T-helper 2 cell treated with Interferon-gamma antibody and Interleukin-4, amounts not matched to agents 5 μg/mL and 100 μg/mL, for 36 hours (primary cell): ENCODE data around the gene CTSD.
A peak's percentile ranks its signal among the peaks of the same experiment; 100 is the strongest.

ENCODE experiments used
- DNase-seq: peaks from one replicate; pipeline ENCODE4 v3.0.0; 2021; ENCODE audit warnings: low spot score
- H3K27ac Mint-ChIP-seq: one replicate; pipeline ENCODE4 v1.8.0; 2021; ENCODE audit warnings: mild to moderate bottlenecking, mixed read lengths
- H3K27me3 Mint-ChIP-seq: one replicate; pipeline ENCODE4 v1.8.0; 2021; ENCODE audit warnings: low read depth, mixed read lengths
- H3K36me3 Mint-ChIP-seq: one replicate; pipeline ENCODE4 v1.8.0; 2021; ENCODE audit warnings: low read depth, mixed read lengths
- H3K4me1 Mint-ChIP-seq: one replicate; pipeline ENCODE4 v1.8.0; 2021; ENCODE audit warnings: low read depth, mixed read lengths
- H3K4me3 Mint-ChIP-seq: one replicate; pipeline ENCODE4 v1.8.0; 2022; ENCODE audit warnings: mild to moderate bottlenecking, moderate library complexity, mixed read lengths
- H3K9me3 Mint-ChIP-seq: one replicate; pipeline ENCODE4 v1.8.0; 2021; ENCODE audit warnings: mixed read lengths

The CTSD gene

GRCh38 chr11:1778141-1778911 is 14.6 kb upstream of the CTSD start:
- Mint-ChIP-seq H3K27ac (no peak overlapping the region), H3K27me3 (no peaks in the 10 kb centered on the region), H3K4me3 (no peak overlapping the region), H3K9me3 (no peaks in the 10 kb centered on the region), H3K4me1 (peaks cover 3% of the 10 kb centered on the region), H3K36me3 (no peaks in the 10 kb centered on the region)
- no peak for DNase-seq

GRCh38 chr11:1777737-1778136 is 14.0 kb upstream of the CTSD start:
- peaks cover 5% of the 10 kb centered on the region for H3K4me1 Mint-ChIP-seq
- no peaks in the 10 kb centered on the region for H3K27me3 Mint-ChIP-seq
- no peak overlapping the region for H3K27ac Mint-ChIP-seq
- no peak overlapping the region for H3K4me3 Mint-ChIP-seq
- DNase-seq: no peak
- no peaks in the 10 kb centered on the region for H3K36me3 Mint-ChIP-seq
- H3K9me3 Mint-ChIP-seq: no peaks in the 10 kb centered on the region

GRCh38 chr11:1776944-1777715 is 13.4 kb upstream of the CTSD start:
- Mint-ChIP-seq H3K4me1 (peaks cover 10% of the 10 kb centered on the region), H3K4me3 (no peak overlapping the region), H3K27ac (no peak overlapping the region), H3K9me3 (no peaks in the 10 kb centered on the region), H3K36me3 (no peaks in the 10 kb centered on the region), H3K27me3 (no peaks in the 10 kb centered on the region)
- no peak for DNase-seq

GRCh38 chr11:1776331-1776851 is 12.7 kb upstream of the CTSD start:
- Mint-ChIP-seq H3K27ac (no peak overlapping the region), H3K4me3 (no peak overlapping the region), H3K27me3 (no peaks in the 10 kb centered on the region), H3K9me3 (no peaks in the 10 kb centered on the region), H3K4me1 (peaks cover 16% of the 10 kb centered on the region), H3K36me3 (no peaks in the 10 kb centered on the region)
- no peak for DNase-seq

GRCh38 chr11:1774886-1775285 is 11.2 kb upstream of the CTSD start:
- H3K4me1 Mint-ChIP-seq: peaks cover 18% of the 10 kb centered on the region
- no peaks in the 10 kb centered on the region for H3K36me3 Mint-ChIP-seq
- H3K4me3 Mint-ChIP-seq: no peak overlapping the region
- no peak for DNase-seq
- no peak overlapping the region for H3K27ac Mint-ChIP-seq
- no peaks in the 10 kb centered on the region for H3K27me3 Mint-ChIP-seq
- H3K9me3 Mint-ChIP-seq: no peaks in the 10 kb centered on the region

GRCh38 chr11:1773994-1774550 is 10.3 kb upstream of the CTSD start:
- H3K27me3 Mint-ChIP-seq: no peaks in the 10 kb centered on the region
- peaks cover 20% of the 10 kb centered on the region for H3K4me1 Mint-ChIP-seq
- H3K4me3 Mint-ChIP-seq: no peak overlapping the region
- H3K27ac Mint-ChIP-seq: peak overlapping the region; percentile 8
- no peaks in the 10 kb centered on the region for H3K9me3 Mint-ChIP-seq
- no peaks in the 10 kb centered on the region for H3K36me3 Mint-ChIP-seq
- no peak for DNase-seq

- Mint-ChIP-seq H3K36me3 (no peaks in the 10 kb centered on the region), H3K4me1 (peaks cover 23% of the 10 kb centered on the region), H3K27me3 (no peaks in the 10 kb centered on the region), H3K4me3 (no peak overlapping the region), H3K9me3 (no peaks in the 10 kb centered on the region), H3K27ac (peak overlapping the region; percentile 65)
- no peak for DNase-seq
Observed at GRCh38 chr11:1773131-1773993, 9.6 kb upstream of the CTSD start.

GRCh38 chr11:1772270-1773130 is 8.8 kb upstream of the CTSD start:
- Mint-ChIP-seq H3K4me3 (peak overlapping the region; percentile 72), H3K27me3 (no peaks in the 10 kb centered on the region), H3K36me3 (no peaks in the 10 kb centered on the region), H3K4me1 (peaks cover 23% of the 10 kb centered on the region), H3K9me3 (no peaks in the 10 kb centered on the region), H3K27ac (peak overlapping the region; percentile 92)
- peak; percentile 60 for DNase-seq

- Mint-ChIP-seq H3K4me1 (peaks cover 23% of the 10 kb centered on the region), H3K4me3 (peak overlapping the region; percentile 72), H3K36me3 (no peaks in the 10 kb centered on the region), H3K27me3 (no peaks in the 10 kb centered on the region), H3K9me3 (no peaks in the 10 kb centered on the region), H3K27ac (peak overlapping the region; percentile 92)
- DNase-seq: no peak
Observed at GRCh38 chr11:1771700-1772099, 8.0 kb upstream of the CTSD start.

GRCh38 chr11:1771273-1771672 is 7.5 kb upstream of the CTSD start:
- Mint-ChIP-seq H3K4me1 (peaks cover 23% of the 10 kb centered on the region), H3K27me3 (no peaks in the 10 kb centered on the region), H3K27ac (no peak overlapping the region), H3K36me3 (no peaks in the 10 kb centered on the region), H3K9me3 (no peaks in the 10 kb centered on the region), H3K4me3 (no peak overlapping the region)
- no peak for DNase-seq

GRCh38 chr11:1770528-1770927 is 6.8 kb upstream of the CTSD start:
- Mint-ChIP-seq H3K27me3 (no peaks in the 10 kb centered on the region), H3K9me3 (no peaks in the 10 kb centered on the region), H3K27ac (no peak overlapping the region), H3K36me3 (no peaks in the 10 kb centered on the region), H3K4me3 (no peak overlapping the region), H3K4me1 (peaks cover 23% of the 10 kb centered on the region)
- no peak for DNase-seq

- Mint-ChIP-seq H3K36me3 (no peaks in the 10 kb centered on the region), H3K4me3 (no peak overlapping the region), H3K4me1 (peaks cover 23% of the 10 kb centered on the region), H3K27ac (peak overlapping the region; percentile 2), H3K9me3 (no peaks in the 10 kb centered on the region), H3K27me3 (no peaks in the 10 kb centered on the region)
- no peak for DNase-seq
Observed at GRCh38 chr11:1770061-1770460, 6.3 kb upstream of the CTSD start.
